Fibroblast of the aortic adventitia (primary cell): ENCODE data around the gene C1RL. TPM values are rescaled to one million over a fixed set of nuclear protein-coding genes. Genes with fewer than 3 reads are reported as not detected.
"Not testable (repeated sequence)": the region's sequence is repeated elsewhere in the genome, so short reads cannot be mapped to it uniquely, and the experiment has no call there.

Experiments
- DNase-seq: peaks from one replicate; pipeline ENCODE4 v3.0.0-alpha.2; 2010; ENCODE audit warnings: low read depth
- H3K4me3 ChIP-seq: 2 replicates; pipeline ENCODE4 v1.5.1; 2011; ENCODE audit warnings: low read depth, mild to moderate bottlenecking, control low read depth, low read length, moderate library complexity
- CTCF ChIP-seq: IDR thresholded peaks from 2 replicates; pipeline ENCODE4 v1.5.1; 2011; ENCODE audit warnings: mild to moderate bottlenecking, low read length, control low read depth, inconsistent platforms; ENCODE audit not compliant: insufficient read depth
- total RNA-seq: library from RNA; depleted of rRNA; stranded (reverse); fragments of >200 nt; gene quantifications from 2 replicates; pipeline ENCODE4 v1.2.3, GENCODE V29; 2012; ENCODE audit warnings: low replicate concordance

Gene C1RL
- total RNA-seq, 1 donor, result 50.6 TPM

- peak overlapping the region; percentile 81 for H3K4me3 ChIP-seq
- TF ChIP-seq CTCF, result peak; percentile 27
- DNase-seq, result peak; percentile 22
Observed at GRCh38 chr12:7061138-7061537, 47.9 kb downstream of the C1RL start.

- peak; percentile 100 for DNase-seq
- peak; percentile 90 for TF ChIP-seq CTCF
- peak within 1 kb of the TSS; percentile 81 for H3K4me3 ChIP-seq
Observed at GRCh38 chr12:7060353-7060954, 48.6 kb downstream of the C1RL start, which contains the start of gene C1S. TSS of gene C1S (plus strand) at chr12:7060718. CDS start at chr12:7061913, 1,195 bp downstream.

- H3K4me3 ChIP-seq, result no peak overlapping the region
- no peak for DNase-seq
- TF ChIP-seq CTCF, result no peak
Observed at GRCh38 chr12:7059780-7060179, 49.2 kb downstream of the C1RL start.

GRCh38 chr12:7058850-7059395 is 50.1 kb downstream of the C1RL start:
- no peak for DNase-seq
- H3K4me3 ChIP-seq, result no peak overlapping the region
- TF ChIP-seq CTCF, result no peak

- no peak overlapping the region for H3K4me3 ChIP-seq
- DNase-seq, result no peak
- TF ChIP-seq CTCF, result no peak
Observed at GRCh38 chr12:7058163-7058845, 50.7 kb downstream of the C1RL start.

GRCh38 chr12:7055736-7056135 is 53.3 kb downstream of the C1RL start:
- DNase-seq, result not testable (repeated sequence)

GRCh38 chr12:7054925-7055324 is 54.1 kb downstream of the C1RL start:
- H3K4me3 ChIP-seq, result no peak overlapping the region
- DNase-seq, result no peak
- no peak for TF ChIP-seq CTCF

More at GRCh38 chr12:7055736-7056135, 53.3 kb downstream of the C1RL start:
- H3K4me3 ChIP-seq, result not testable (repeated sequence)

GRCh38 chr12:7049973-7050372 is 59.0 kb downstream of the C1RL start:
- DNase-seq, H3K4me3 ChIP-seq: not testable (repeated sequence)

GRCh38 chr12:7049445-7049951 is 59.5 kb downstream of the C1RL start:
- not testable (repeated sequence) for H3K4me3 ChIP-seq, DNase-seq
